ENCODE measurements around the gene CD2. TPM values are rescaled to one million over a fixed set of nuclear protein-coding genes. Genes with fewer than 3 reads are reported as not detected.

CD2 gene
- total RNA-seq, 2 experiments from 2014 or later: not detected

DNA sequence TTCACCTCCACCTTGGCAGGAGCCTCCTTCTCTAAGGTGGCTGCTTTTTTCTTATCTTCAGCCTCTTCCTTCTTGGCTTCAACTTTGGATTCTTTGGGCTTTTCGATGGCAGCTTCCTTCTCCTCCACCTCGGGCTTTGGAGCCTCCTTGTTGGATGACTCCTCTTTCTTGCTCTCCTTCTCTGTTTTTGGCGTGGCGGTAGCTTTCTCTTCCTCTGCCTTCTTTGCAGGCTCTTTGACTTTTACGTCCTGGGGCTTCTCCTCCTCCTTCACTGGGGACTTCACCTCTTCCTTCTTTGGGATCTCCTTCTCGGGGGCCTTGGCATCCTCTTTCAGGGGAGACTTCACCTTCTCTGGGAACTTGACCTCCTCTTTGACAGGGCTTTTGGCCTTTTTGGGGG, 13.9 kb upstream of the CD2 start:
- Histone ChIP-seq H3K9me3 (ENCODE audit: low read length) (peaks cover 22% of the 10 kb centered on the region), H3K9me2 (ENCODE audit: insufficient read depth, low read length) (no peaks in the 10 kb centered on the region), H3K79me2 (ENCODE audit: insufficient read depth, low read depth, low read length) (no peaks in the 10 kb centered on the region), H2AFZ (ENCODE audit: low read length) (no peak overlapping the region), H3K4me2 (ENCODE audit: low read length) (no peak overlapping the region), H3K4me3 (ENCODE audit: low read depth, low read length, poor library complexity, severe bottlenecking) (no peak overlapping the region), H3K4me1 (ENCODE audit: insufficient read depth, low read length, poor library complexity, severe bottlenecking) (peaks cover 31% of the 10 kb centered on the region), H4K20me1 (ENCODE audit: insufficient read depth, low read length) (no peaks in the 10 kb centered on the region), H3K27ac (ENCODE audit: low read depth, low read length, poor library complexity, severe bottlenecking) (no peak overlapping the region), H3K36me3 (ENCODE audit: insufficient read depth, low read length) (no peaks in the 10 kb centered on the region)
- no peak for DNase-seq (ENCODE audit: low spot score)
- no peak for TF ChIP-seq EZH2phosphoT487 (IDR thresholded peaks at IDR 0.05; ENCODE audit: borderline replicate concordance, low read depth, low read length)
- TF ChIP-seq, protein P1, sequence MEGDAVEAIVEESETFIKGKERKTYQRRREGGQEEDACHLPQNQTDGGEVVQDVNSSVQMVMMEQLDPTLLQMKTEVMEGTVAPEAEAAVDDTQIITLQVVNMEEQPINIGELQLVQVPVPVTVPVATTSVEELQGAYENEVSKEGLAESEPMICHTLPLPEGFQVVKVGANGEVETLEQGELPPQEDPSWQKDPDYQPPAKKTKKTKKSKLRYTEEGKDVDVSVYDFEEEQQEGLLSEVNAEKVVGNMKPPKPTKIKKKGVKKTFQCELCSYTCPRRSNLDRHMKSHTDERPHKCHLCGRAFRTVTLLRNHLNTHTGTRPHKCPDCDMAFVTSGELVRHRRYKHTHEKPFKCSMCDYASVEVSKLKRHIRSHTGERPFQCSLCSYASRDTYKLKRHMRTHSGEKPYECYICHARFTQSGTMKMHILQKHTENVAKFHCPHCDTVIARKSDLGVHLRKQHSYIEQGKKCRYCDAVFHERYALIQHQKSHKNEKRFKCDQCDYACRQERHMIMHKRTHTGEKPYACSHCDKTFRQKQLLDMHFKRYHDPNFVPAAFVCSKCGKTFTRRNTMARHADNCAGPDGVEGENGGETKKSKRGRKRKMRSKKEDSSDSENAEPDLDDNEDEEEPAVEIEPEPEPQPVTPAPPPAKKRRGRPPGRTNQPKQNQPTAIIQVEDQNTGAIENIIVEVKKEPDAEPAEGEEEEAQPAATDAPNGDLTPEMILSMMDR (conservative IDR thresholded peaks at IDR 0.05; ENCODE audit: low read length): no peak
- CTCF ChIA-PET (ENCODE audit: unreplicated experiment): interaction anchor here (0.9 kb wide), 1 partner anchor 78 kb away, joined by 3 read pairs; no protein-coding TSS in a partner anchor
- POLR2A ChIA-PET: interaction anchor here (0.5 kb wide), 1 partner anchor 20 kb away, joined by 3 read pairs; no protein-coding TSS in a partner anchor
- intact Hi-C loops (cut with micrococcal nuclease; ENCODE audit: unreplicated experiment): no loop called here
- BruUV-seq (replicated peaks): no TSS peak

DNA sequence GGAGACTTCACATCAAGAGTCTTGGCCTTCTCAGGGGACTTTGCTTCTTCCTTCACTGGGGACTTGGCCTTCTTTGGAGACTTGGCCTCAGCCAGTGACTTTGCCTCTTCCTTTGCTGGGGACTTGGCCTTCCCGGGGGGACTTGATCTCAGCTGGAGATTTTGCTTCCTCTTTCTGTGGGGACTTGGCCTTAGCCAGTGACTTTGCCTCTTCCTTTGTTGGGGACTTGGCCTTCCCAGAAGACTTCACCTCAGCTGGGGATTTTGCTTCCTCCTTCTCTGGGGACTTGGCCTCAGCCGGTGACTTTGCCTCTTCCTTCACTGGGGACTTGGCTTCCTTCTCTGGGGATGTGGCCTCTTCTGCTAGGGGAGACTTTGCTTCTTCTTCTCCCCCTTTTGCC, 13.5 kb upstream of the CD2 start:
- H3K9me3 ChIP-seq (ENCODE audit: low read length): peaks cover 22% of the 10 kb centered on the region
- H3K4me1 ChIP-seq (ENCODE audit: insufficient read depth, low read length, poor library complexity, severe bottlenecking): peaks cover 31% of the 10 kb centered on the region
- H2AFZ ChIP-seq (ENCODE audit: low read length): no peak overlapping the region
- no peaks in the 10 kb centered on the region for H3K9me2 ChIP-seq (ENCODE audit: insufficient read depth, low read length)
- no peaks in the 10 kb centered on the region for H3K79me2 ChIP-seq (ENCODE audit: insufficient read depth, low read depth, low read length)
- ChIA-PET CTCF (ENCODE audit: unreplicated experiment) (interaction anchor here (0.9 kb wide), 1 partner anchor 77 kb away, joined by 3 read pairs; no protein-coding TSS in a partner anchor), POLR2A (no interaction called here)
- no TSS peak for BruUV-seq (replicated peaks)
- H3K4me3 ChIP-seq (ENCODE audit: low read depth, low read length, poor library complexity, severe bottlenecking): no peak overlapping the region
- TF ChIP-seq, protein P1 (conservative IDR thresholded peaks at IDR 0.05; ENCODE audit: low read length): no peak
- TF ChIP-seq EZH2phosphoT487 (IDR thresholded peaks at IDR 0.05; ENCODE audit: borderline replicate concordance, low read depth, low read length): no peak
- DNase-seq (ENCODE audit: low spot score): peak; percentile 11
- H3K36me3 ChIP-seq (ENCODE audit: insufficient read depth, low read length): no peaks in the 10 kb centered on the region
- H3K27ac ChIP-seq (ENCODE audit: low read depth, low read length, poor library complexity, severe bottlenecking): no peak overlapping the region
- intact Hi-C loops (cut with micrococcal nuclease; ENCODE audit: unreplicated experiment): no loop called here
- no peak overlapping the region for H3K4me2 ChIP-seq (ENCODE audit: low read length)
- H4K20me1 ChIP-seq (ENCODE audit: insufficient read depth, low read length): no peaks in the 10 kb centered on the region

DNA sequence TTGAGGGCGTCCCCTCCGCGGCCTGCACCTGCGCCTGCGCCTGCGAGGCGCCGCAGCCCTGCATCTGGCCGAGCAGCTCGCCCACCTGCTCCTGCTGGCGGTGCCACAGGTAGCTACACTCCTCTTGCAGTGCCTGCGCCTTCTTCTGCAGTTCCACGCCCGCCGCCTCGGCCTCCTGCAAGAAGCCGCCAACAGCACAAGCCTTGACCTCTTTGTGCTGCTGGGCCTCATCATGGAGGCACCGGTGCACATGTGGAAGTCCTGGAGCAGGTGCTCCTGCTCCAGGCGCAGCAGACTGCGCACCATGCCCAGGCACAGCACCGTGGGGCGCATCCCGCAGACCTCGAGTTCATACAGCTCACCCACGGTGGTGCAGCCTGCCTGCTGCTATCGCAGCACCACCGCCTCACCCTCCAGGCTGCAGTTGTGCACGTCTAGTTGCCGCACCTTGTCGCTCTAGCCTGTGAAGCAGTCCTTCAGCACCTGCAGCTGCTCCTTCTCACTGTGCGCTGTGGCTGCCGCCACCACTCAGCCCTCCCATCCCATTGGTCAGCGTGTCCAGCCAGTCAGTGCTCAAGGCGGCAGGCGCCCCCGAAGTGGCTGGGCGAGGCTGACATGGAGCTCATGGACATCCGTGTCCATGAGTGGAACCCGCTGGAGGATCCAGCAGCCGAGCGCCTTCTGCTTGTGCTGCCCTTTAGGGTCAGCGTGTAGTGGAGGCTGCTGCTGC, 12.2 kb upstream of the CD2 start:
- ChIA-PET POLR2A (no interaction called here), CTCF (ENCODE audit: unreplicated experiment) (no interaction called here)
- H3K9me3 ChIP-seq (ENCODE audit: low read length): peaks cover 24% of the 10 kb centered on the region

More for the DNA sequence above, 12.2 kb upstream of the CD2 start:
- intact Hi-C loops (cut with micrococcal nuclease; ENCODE audit: unreplicated experiment): no loop called here
- no peak for DNase-seq (ENCODE audit: low spot score)
- no peak for TF ChIP-seq EZH2phosphoT487 (IDR thresholded peaks at IDR 0.05; ENCODE audit: borderline replicate concordance, low read depth, low read length)
- TF ChIP-seq, protein P1 (conservative IDR thresholded peaks at IDR 0.05; ENCODE audit: low read length): no peak
- Histone ChIP-seq H3K4me3 (ENCODE audit: low read depth, low read length, poor library complexity, severe bottlenecking) (no peak overlapping the region), H3K27ac (ENCODE audit: low read depth, low read length, poor library complexity, severe bottlenecking) (no peak overlapping the region), H3K4me2 (ENCODE audit: low read length) (no peak overlapping the region), H4K20me1 (ENCODE audit: insufficient read depth, low read length) (no peaks in the 10 kb centered on the region), H2AFZ (ENCODE audit: low read length) (no peak overlapping the region), H3K4me1 (ENCODE audit: insufficient read depth, low read length, poor library complexity, severe bottlenecking) (peaks cover 23% of the 10 kb centered on the region), H3K36me3 (ENCODE audit: insufficient read depth, low read length) (no peaks in the 10 kb centered on the region), H3K79me2 (ENCODE audit: insufficient read depth, low read depth, low read length) (no peaks in the 10 kb centered on the region), H3K9me2 (ENCODE audit: insufficient read depth, low read length) (no peaks in the 10 kb centered on the region)
- no TSS peak for BruUV-seq (replicated peaks)
